ENCODE data around the gene RPS21. TPM values are rescaled to one million over a fixed set of nuclear protein-coding genes. Genes with fewer than 3 reads are reported as not detected.

The RPS21 gene
- total and polyA plus RNA-seq, 2 of the 13 experiments (the other 11 are each of a cell fraction or from before 2014, with no cell fraction given), result 2,647 to 11,063 TPM

DNA sequence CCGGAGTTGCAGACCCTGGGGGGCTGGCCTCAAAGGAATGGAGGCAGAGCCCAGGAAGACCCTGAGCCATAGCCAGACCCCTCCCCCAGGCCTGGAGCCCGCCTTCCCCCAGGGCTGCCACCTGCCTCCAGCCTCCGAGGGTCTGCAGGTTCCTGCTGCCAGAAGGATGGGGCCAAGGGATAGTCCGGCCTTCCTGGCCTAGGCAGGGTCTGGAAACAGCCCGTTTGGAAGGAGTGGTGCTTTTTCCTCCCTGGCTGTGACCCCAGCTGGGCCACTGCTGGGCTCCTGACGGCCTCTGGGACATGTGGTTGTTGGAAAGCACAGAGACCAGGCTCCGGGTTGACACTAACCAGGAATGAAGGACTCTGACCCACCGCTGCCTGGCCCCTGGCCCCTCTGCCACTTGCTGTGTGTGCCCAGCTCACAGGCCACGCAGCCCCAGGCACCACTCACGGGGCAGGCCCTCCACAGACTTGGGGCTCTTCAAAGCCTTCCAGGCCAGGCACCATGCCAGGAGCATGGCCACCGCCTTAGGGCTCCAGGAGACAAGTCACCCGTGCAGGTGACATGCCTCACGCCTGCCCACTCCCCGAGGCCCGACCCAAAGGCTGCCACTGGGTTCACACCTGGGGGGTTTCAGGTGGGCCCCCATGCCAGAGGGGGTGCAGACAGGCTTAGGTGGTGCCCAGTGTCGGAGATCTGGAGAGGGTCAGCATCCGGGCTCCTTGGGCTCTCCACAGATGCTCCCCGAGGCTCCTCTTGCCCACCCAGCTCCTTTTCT is 15.9 kb upstream of the RPS21 start (continued):
- TF ChIP-seq, protein P1, sequence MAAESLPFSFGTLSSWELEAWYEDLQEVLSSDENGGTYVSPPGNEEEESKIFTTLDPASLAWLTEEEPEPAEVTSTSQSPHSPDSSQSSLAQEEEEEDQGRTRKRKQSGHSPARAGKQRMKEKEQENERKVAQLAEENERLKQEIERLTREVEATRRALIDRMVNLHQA (CRISPR knock-in tag; IDR thresholded peaks at IDR 0.05), result no peak
- TF ChIP-seq RCOR2 (CRISPR knock-in tag; IDR thresholded peaks at IDR 0.05), result no peak; the same call in 1 of the 2 replicates
- TF ChIP-seq CCDC6 (CRISPR knock-in tag; IDR thresholded peaks at IDR 0.05), result no peak
- no peak for TF ChIP-seq ZNF496 (CRISPR knock-in tag; IDR thresholded peaks at IDR 0.05; ENCODE audit: insufficient replicate concordance)
- TF ChIP-seq DNMT3B (CRISPR knock-in tag; conservative IDR thresholded peaks at IDR 0.05), result no peak
- TF ChIP-seq KAT8 (CRISPR knock-in tag; IDR thresholded peaks at IDR 0.05), result peak; percentile 65
- no peak for TF ChIP-seq HOXA9 (CRISPR knock-in tag; IDR thresholded peaks at IDR 0.05; ENCODE audit: borderline replicate concordance)
- no peak for TF ChIP-seq ZFYVE20 (CRISPR knock-in tag; IDR thresholded peaks at IDR 0.05; ENCODE audit: borderline replicate concordance, low read depth)
- TF ChIP-seq, protein P2, sequence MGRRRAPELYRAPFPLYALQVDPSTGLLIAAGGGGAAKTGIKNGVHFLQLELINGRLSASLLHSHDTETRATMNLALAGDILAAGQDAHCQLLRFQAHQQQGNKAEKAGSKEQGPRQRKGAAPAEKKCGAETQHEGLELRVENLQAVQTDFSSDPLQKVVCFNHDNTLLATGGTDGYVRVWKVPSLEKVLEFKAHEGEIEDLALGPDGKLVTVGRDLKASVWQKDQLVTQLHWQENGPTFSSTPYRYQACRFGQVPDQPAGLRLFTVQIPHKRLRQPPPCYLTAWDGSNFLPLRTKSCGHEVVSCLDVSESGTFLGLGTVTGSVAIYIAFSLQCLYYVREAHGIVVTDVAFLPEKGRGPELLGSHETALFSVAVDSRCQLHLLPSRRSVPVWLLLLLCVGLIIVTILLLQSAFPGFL (CRISPR knock-in tag; IDR thresholded peaks at IDR 0.05), result no peak
- TF ChIP-seq MEIS2 (CRISPR knock-in tag; IDR thresholded peaks at IDR 0.05), result no peak
- TF ChIP-seq, protein P3, sequence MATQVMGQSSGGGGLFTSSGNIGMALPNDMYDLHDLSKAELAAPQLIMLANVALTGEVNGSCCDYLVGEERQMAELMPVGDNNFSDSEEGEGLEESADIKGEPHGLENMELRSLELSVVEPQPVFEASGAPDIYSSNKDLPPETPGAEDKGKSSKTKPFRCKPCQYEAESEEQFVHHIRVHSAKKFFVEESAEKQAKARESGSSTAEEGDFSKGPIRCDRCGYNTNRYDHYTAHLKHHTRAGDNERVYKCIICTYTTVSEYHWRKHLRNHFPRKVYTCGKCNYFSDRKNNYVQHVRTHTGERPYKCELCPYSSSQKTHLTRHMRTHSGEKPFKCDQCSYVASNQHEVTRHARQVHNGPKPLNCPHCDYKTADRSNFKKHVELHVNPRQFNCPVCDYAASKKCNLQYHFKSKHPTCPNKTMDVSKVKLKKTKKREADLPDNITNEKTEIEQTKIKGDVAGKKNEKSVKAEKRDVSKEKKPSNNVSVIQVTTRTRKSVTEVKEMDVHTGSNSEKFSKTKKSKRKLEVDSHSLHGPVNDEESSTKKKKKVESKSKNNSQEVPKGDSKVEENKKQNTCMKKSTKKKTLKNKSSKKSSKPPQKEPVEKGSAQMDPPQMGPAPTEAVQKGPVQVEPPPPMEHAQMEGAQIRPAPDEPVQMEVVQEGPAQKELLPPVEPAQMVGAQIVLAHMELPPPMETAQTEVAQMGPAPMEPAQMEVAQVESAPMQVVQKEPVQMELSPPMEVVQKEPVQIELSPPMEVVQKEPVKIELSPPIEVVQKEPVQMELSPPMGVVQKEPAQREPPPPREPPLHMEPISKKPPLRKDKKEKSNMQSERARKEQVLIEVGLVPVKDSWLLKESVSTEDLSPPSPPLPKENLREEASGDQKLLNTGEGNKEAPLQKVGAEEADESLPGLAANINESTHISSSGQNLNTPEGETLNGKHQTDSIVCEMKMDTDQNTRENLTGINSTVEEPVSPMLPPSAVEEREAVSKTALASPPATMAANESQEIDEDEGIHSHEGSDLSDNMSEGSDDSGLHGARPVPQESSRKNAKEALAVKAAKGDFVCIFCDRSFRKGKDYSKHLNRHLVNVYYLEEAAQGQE (IDR thresholded peaks at IDR 0.05; ENCODE audit: borderline replicate concordance in 1 of 2, low read depth in 1 of 2, low read length in 2 of 2), result no peak
- no peak for TF ChIP-seq CCAR2 (optimal IDR thresholded peaks at IDR 0.05; ENCODE audit: low read depth, low read length)
- TF ChIP-seq CENPT (CRISPR knock-in tag; IDR thresholded peaks at IDR 0.05; ENCODE audit: low read depth), result no peak
- TF ChIP-seq MTA1 (CRISPR knock-in tag; IDR thresholded peaks at IDR 0.05; ENCODE audit: borderline replicate concordance), result peak; percentile 89
- TF ChIP-seq IRX3 (CRISPR knock-in tag; IDR thresholded peaks at IDR 0.05; ENCODE audit: borderline replicate concordance, low read depth), result peak; percentile 57; the same call in 1 of the 2 replicates
- TF ChIP-seq, protein P4, sequence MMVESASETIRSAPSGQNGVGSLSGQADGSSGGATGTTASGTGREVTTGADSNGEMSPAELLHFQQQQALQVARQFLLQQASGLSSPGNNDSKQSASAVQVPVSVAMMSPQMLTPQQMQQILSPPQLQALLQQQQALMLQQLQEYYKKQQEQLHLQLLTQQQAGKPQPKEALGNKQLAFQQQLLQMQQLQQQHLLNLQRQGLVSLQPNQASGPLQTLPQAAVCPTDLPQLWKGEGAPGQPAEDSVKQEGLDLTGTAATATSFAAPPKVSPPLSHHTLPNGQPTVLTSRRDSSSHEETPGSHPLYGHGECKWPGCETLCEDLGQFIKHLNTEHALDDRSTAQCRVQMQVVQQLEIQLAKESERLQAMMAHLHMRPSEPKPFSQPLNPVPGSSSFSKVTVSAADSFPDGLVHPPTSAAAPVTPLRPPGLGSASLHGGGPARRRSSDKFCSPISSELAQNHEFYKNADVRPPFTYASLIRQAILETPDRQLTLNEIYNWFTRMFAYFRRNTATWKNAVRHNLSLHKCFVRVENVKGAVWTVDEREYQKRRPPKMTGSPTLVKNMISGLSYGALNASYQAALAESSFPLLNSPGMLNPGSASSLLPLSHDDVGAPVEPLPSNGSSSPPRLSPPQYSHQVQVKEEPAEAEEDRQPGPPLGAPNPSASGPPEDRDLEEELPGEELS (CRISPR knock-in tag; IDR thresholded peaks at IDR 0.05), result no peak
- TF ChIP-seq RFX3 (CRISPR knock-in tag; IDR thresholded peaks at IDR 0.05), result no peak
- TF ChIP-seq CHD2 (IDR thresholded peaks at IDR 0.05; ENCODE audit: low read depth, low read length), result no peak
- TF ChIP-seq, protein P5, sequence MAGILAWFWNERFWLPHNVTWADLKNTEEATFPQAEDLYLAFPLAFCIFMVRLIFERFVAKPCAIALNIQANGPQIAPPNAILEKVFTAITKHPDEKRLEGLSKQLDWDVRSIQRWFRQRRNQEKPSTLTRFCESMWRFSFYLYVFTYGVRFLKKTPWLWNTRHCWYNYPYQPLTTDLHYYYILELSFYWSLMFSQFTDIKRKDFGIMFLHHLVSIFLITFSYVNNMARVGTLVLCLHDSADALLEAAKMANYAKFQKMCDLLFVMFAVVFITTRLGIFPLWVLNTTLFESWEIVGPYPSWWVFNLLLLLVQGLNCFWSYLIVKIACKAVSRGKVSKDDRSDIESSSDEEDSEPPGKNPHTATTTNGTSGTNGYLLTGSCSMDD (CRISPR knock-in tag; IDR thresholded peaks at IDR 0.05), result 0 out of 2 replicates have a peak, but pooled peaks have one; percentile 25
- no peak for TF ChIP-seq HOXA5 (CRISPR knock-in tag; IDR thresholded peaks at IDR 0.05)
- TF ChIP-seq SP140L (CRISPR knock-in tag; IDR thresholded peaks at IDR 0.05; ENCODE audit: borderline replicate concordance), result 0 out of 2 replicates have a peak, but pooled peaks have one; percentile 80

Measured in HepG2 (cell line).